Activated naive CD4-positive, alpha-beta T cell (primary cell): Measurements from ENCODE around the gene APCDD1L.
A peak's percentile ranks its signal among the peaks of the same experiment; 100 is the strongest.

Experiments used
- DNase-seq, 4 experiments: peaks; one replicate each; lab custom pipeline; 2025; lab: John Stamatoyannopoulos, UW

Gene APCDD1L

GRCh38 chr20:58492074-58492718 lies 23.0 kb downstream of the APCDD1L start:
- no peak for DNase-seq

- no peak for DNase-seq
Observed at GRCh38 chr20:58486207-58486606, 29.0 kb downstream of the APCDD1L start.

- no peak for DNase-seq
Observed at GRCh38 chr20:58485393-58485792, 29.8 kb downstream of the APCDD1L start.

GRCh38 chr20:58483470-58483869 lies 31.7 kb downstream of the APCDD1L start:
- DNase-seq = no peak

GRCh38 chr20:58483051-58483450 lies 32.1 kb downstream of the APCDD1L start:
- DNase-seq = no peak

- no peak for DNase-seq
Observed at GRCh38 chr20:58482416-58482815, 32.8 kb downstream of the APCDD1L start.

- peak in 3 of 4 experiments; percentile 5 to 38 (median 28) for DNase-seq
Observed at GRCh38 chr20:58481481-58482021, 33.6 kb downstream of the APCDD1L start.

- no peak for DNase-seq
Observed at GRCh38 chr20:58480551-58481336, 34.5 kb downstream of the APCDD1L start.

GRCh38 chr20:58479726-58480440 lies 35.3 kb downstream of the APCDD1L start:
- DNase-seq = no peak

GRCh38 chr20:58478141-58478805 lies 36.9 kb downstream of the APCDD1L start:
- DNase-seq = no peak

GRCh38 chr20:58475466-58475865 lies 39.7 kb downstream of the APCDD1L start:
- DNase-seq = no peak

- no peak for DNase-seq
Observed at GRCh38 chr20:58473453-58474425, 41.5 kb downstream of the APCDD1L start.

- no peak for DNase-seq
Observed at GRCh38 chr20:58472273-58473018, 42.8 kb downstream of the APCDD1L start.

- no peak for DNase-seq
Observed at GRCh38 chr20:58471193-58472164, 43.7 kb downstream of the APCDD1L start.

GRCh38 chr20:58470336-58471192 lies 44.6 kb downstream of the APCDD1L start:
- no peak for DNase-seq

GRCh38 chr20:58469616-58470015 lies 45.6 kb downstream of the APCDD1L start:
- no peak for DNase-seq

GRCh38 chr20:58467572-58468527 lies 47.3 kb downstream of the APCDD1L start:
- DNase-seq = no peak
